HG03460 (cell line): Measurements from ENCODE around the gene GTF2H4.

Experiments
- ATAC-seq: cut with Tn5 transposase; IDR thresholded peaks from one replicate; pipeline ENCODE4 v1.9.1; 2021; ENCODE audit not compliant: unreplicated experiment

GTF2H4 gene

DNA sequence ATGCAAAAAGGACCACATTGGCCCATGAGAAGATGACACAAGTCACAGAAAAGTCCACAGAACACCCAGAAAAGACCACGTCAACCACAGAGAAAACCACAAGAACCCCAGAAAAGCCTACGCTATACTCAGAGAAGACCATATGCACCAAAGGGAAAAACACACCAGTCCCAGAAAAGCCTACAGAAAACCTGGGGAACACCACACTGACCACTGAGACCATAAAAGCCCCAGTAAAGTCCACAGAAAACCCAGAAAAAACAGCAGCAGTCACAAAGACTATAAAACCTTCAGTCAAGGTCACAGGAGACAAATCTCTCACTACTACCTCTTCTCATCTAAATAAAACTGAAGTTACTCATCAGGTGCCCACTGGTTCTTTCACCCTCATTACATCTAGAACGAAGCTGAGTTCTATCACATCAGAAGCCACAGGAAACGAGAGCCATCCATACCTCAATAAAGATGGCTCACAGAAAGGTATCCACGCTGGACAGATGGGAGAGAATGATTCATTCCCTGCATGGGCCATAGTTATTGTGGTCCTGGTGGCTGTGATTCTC lies 44.0 kb downstream of the GTF2H4 start:
- ATAC-seq = no peak

- no peak for ATAC-seq
These were observed 46.8 kb downstream of the GTF2H4 start for GRCh38 chr6:30954631-30955366.

DNA sequence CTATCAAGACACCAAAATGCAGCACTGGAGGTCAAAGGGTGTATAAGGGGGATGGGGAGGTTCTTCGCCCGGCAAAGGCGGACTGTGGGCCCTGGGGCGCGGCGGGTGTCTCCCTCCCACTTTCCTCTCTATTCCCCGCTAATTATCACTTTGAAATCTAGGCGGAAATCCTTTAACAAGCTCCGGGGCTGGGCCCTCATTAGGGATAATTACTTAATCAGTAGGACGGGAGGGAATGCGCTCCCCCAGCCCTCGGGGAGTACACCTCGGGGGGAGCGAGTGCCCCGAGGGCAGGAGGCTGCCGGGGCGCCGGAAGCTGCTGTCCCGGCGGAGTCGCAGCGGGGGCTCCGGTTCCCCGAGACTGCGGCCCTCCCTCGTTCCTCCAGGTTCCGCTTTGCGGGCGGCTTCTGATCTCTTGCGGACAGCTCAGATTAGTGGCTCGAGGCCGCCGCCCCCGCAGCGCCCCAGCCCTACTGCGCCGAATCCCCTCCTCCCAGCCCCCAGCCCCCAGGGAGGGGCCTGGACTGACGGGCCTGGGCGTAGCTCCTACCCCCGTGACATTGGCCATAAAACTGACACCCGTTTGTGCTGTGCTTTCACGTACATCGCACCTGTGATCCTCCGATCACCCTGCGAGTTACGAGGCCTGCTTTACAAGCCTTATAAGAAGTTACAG lies 47.5 kb downstream of the GTF2H4 start:
- no peak for ATAC-seq

- no peak for ATAC-seq
These were observed 49.7 kb downstream of the GTF2H4 start for GRCh38 chr6:30957716-30958115.

DNA sequence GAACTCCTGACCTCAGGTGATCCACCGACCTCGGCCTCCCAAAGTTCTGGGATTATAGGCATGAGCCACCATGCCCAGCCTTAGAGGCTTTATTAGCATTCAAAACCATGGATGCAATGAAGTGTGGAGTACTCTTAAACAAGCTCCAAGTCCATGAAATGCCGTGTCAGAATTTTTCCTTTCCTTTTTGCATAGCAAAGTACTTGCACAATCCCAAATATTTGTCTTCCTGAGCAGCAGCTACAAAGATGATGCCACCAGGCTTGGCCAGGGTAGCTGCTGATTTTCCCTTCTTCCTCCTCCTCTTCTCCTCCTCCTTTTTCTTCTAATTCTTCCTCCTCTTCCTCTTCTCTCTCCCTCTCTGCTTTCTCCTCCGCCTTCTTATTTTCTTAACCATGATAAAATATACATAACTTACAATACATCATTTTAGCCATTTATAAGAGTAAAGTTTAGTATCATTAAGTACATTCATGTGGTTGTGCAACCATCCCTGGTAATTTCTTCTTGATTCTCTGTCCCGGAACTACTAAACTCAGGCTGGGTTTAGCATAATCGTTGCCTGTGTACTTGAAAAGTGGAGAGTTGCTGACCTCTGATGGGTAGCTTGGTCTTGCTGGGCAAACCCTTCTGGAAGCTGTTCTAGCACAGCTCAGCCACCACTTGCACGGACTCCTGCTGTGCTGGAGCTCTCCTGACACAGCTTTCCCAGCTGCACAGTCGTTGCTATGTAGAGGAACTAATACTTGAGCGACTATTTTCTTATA lies 53.1 kb downstream of the GTF2H4 start:
- ATAC-seq = no peak

GRCh38 chr6:30962716-30963115 lies 54.7 kb downstream of the GTF2H4 start:
- no peak for ATAC-seq

GRCh38 chr6:30963641-30964040 lies 55.6 kb downstream of the GTF2H4 start:
- no peak for ATAC-seq
